DOHH2 (cell line): ENCODE measurements around the gene PATZ1.

ENCODE experiments used
- H3F3A ChIP-seq: fragments of 200-600 bp; sonication (generic), shearing (Covaris generic); 2 replicates; pipeline ENCODE4 v1.6.0; 2016; ENCODE audit warnings: antibody characterized with exemption, mild to moderate bottlenecking; ENCODE audit not compliant: control insufficient read depth, insufficient read depth
- H3K27ac ChIP-seq: fragments of 200-600 bp; sonication (generic); 2 replicates; pipeline ENCODE4 v1.5.1; 2014; ENCODE audit warnings: low read depth, mild to moderate bottlenecking, low read length, moderate library complexity
- H3K27me3 ChIP-seq: fragments of 200-600 bp; sonication (generic); 2 replicates; pipeline ENCODE4 v1.6.1; 2014; ENCODE audit warnings: mild to moderate bottlenecking, low read length, mixed read lengths; ENCODE audit not compliant: control insufficient read depth
- H3K36me3 ChIP-seq: fragments of 200-600 bp; sonication (generic); 2 replicates; pipeline ENCODE4 v1.6.1; 2014; ENCODE audit warnings: mild to moderate bottlenecking, low read length, moderate library complexity, mixed read lengths; ENCODE audit not compliant: control insufficient read depth
- H3K4me1 ChIP-seq: fragments of 200-600 bp; sonication (generic); 2 replicates; pipeline ENCODE4 v1.6.1; 2014; ENCODE audit warnings: mild to moderate bottlenecking, low read length, mixed read lengths; ENCODE audit not compliant: control insufficient read depth
- H3K4me2 ChIP-seq: fragments of 200-600 bp; sonication (generic); 2 replicates; pipeline ENCODE4 v1.6.0; 2014; ENCODE audit warnings: mild to moderate bottlenecking, low read length, moderate library complexity
- H3K4me3 ChIP-seq: fragments of 200-600 bp; sonication (generic); 2 replicates; pipeline ENCODE4 v1.5.1; 2014; ENCODE audit warnings: mild to moderate bottlenecking, low read length, mixed read lengths
- H3K79me2 ChIP-seq: fragments of 200-600 bp; sonication (generic); 2 replicates; pipeline ENCODE4 v1.6.1; 2014; ENCODE audit warnings: mild to moderate bottlenecking, low read length, mixed read lengths; ENCODE audit not compliant: control insufficient read depth
- H3K9me2 ChIP-seq: fragments of 200-600 bp; sonication (generic); replicated peaks from 2 replicates; pipeline ENCODE4 v1.6.1; 2014; ENCODE audit warnings: mild to moderate bottlenecking, low read length, mixed read lengths; ENCODE audit not compliant: control insufficient read depth
- H3K9me3 ChIP-seq: fragments of 200-600 bp; sonication (generic); 2 replicates; pipeline ENCODE4 v1.6.1; 2014; ENCODE audit warnings: antibody characterized with exemption, low read length, mixed read lengths; ENCODE audit not compliant: control insufficient read depth, insufficient read depth
- H4K20me1 ChIP-seq: fragments of 200-600 bp; sonication (generic); 2 replicates; pipeline ENCODE4 v1.6.0; 2014; ENCODE audit warnings: low read depth, mild to moderate bottlenecking, antibody characterized with exemption, low read length, moderate library complexity; ENCODE audit not compliant: control insufficient read depth, insufficient read depth
- CTCF ChIP-seq: fragments of 200-600 bp; sonication (generic); IDR thresholded peaks from one replicate; pipeline ENCODE4 v1.5.1; 2014; ENCODE audit warnings: antibody characterized with exemption, mild to moderate bottlenecking, low read depth, low read length; ENCODE audit not compliant: poor library complexity, severe bottlenecking
- EZH2phosphoT487 ChIP-seq: fragments of 200-600 bp; sonication (generic); IDR thresholded peaks from 2 replicates; pipeline ENCODE4 v1.6.1; 2017; ENCODE audit warnings: borderline replicate concordance, mild to moderate bottlenecking, antibody characterized with exemption, low read length, moderate library complexity, mixed read lengths

The PATZ1 gene

DNA sequence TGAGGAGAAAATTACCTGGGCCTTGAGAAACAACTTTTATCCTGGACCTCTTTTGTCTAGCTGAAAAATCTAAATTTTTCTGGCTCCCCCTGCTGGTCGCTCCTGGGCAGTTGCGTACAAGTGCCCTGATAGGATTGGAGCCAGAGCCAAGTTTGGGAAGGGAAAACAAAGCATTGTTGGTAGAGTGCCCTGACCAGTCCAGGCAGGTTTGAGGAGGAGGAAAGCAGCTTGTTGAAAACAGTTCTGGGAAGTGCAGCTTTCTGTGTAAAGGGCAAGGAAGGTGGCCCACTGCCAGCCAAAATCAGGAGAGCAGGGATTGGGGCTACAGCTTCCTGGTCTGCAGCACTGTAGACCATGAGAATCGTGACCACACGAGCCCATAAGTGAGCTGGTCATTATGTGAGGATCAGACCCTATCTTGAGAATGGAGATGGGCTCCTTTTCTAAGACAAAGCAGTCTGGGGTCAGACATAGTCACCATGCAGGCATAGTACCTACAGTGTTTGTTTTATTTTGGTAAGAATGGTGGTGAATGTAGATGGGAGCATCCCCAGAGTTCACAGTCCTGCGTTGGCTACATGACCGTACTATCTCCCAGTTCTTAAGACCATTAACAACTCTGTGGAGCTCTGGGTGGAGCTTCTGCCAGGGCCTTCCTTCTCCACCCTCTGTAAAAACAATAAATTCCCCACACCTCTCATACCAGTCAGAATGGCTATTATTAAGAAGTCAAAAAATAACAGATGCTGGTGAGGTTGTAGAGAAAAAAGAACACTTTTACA, 32.6 kb downstream of the PATZ1 start:
- Histone ChIP-seq H3K4me2 (no peak overlapping the region), H4K20me1 (no peaks in the 10 kb centered on the region), H3F3A (peaks cover under 1% of the 10 kb centered on the region; the same call in 1 of the 2 replicates), H3K79me2 (no peaks in the 10 kb centered on the region), H3K9me2 (no peaks in the 10 kb centered on the region), H3K27ac (no peak overlapping the region), H3K4me3 (no peak overlapping the region), H3K27me3 (no peaks in the 10 kb centered on the region), H3K36me3 (peaks cover 7% of the 10 kb centered on the region), H3K4me1 (peaks cover 22% of the 10 kb centered on the region), H3K9me3 (peaks cover 7% of the 10 kb centered on the region; the same call in 1 of the 2 replicates)
- no peak for TF ChIP-seq EZH2phosphoT487
- peak; percentile 97 for TF ChIP-seq CTCF

DNA sequence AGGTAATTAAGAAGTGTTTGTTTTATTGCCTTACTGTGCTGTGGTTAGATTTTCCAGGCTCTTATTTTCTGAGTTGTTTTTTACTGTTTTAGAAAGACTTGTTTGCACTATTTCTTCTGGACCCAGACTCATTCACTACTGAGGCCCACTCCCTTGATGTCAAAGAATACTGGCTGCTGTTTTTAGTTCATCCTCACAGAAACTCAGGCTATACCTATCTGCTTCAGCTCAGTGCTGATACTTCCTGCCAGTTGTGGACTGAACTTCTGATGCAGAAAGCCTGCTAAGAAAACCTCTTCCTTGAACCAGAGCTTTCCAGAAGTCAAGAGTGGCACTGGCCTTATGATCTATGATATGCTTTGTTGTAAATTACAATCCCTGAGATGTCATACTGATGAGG, 38.0 kb downstream of the PATZ1 start:
- H4K20me1 ChIP-seq, result no peaks in the 10 kb centered on the region
- H3K9me3 ChIP-seq, result no peaks in the 10 kb centered on the region
- peak overlapping the region; percentile 85 for H3K4me2 ChIP-seq
- H3K4me3 ChIP-seq, result peak overlapping the region; percentile 69
- peaks cover 45% of the 10 kb centered on the region for H3K4me1 ChIP-seq
- 0 out of 2 replicates have a peak, but pooled peaks cover 3% of the 10 kb centered on the region for H3K36me3 ChIP-seq
- no peaks in the 10 kb centered on the region for H3K27me3 ChIP-seq
- peaks cover 26% of the 10 kb centered on the region for H3F3A ChIP-seq
- H3K9me2 ChIP-seq, result no peaks in the 10 kb centered on the region
- TF ChIP-seq EZH2phosphoT487, result no peak
- no peak for TF ChIP-seq CTCF
- peak overlapping the region; percentile 89 for H3K27ac ChIP-seq
- H3K79me2 ChIP-seq, result no peaks in the 10 kb centered on the region

DNA sequence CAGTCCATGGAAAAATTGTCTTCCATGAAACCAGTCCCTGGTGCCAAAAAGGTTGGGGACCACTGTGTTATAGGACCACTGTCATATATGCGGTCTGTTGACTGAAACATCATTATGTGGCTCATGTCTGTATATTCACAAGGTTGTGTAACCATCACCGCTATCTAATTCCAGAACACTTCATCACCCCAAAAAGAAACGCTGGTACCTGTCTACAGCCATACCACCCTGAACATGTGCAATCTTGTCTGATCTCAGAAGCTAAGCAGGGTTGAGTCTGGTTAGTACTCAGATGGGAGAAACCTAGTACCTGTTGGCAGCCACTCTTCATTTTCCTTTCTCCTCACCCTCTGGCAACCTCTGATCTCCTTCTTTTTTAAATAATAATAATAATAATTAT, 41.0 kb downstream of the PATZ1 start:
- Histone ChIP-seq H3K27me3 (no peaks in the 10 kb centered on the region), H4K20me1 (no peaks in the 10 kb centered on the region), H3K9me3 (no peaks in the 10 kb centered on the region), H3K9me2 (no peaks in the 10 kb centered on the region), H3K36me3 (0 out of 2 replicates have a peak, but pooled peaks cover 3% of the 10 kb centered on the region), H3K79me2 (no peaks in the 10 kb centered on the region), H3K4me1 (peaks cover 39% of the 10 kb centered on the region), H3K4me2 (no peak overlapping the region), H3F3A (peaks cover 26% of the 10 kb centered on the region), H3K4me3 (no peak overlapping the region), H3K27ac (no peak overlapping the region)
- TF ChIP-seq CTCF (no peak), EZH2phosphoT487 (no peak)
